HG03108 (cell line): ENCODE results near the gene AZU1.
A peak's percentile ranks its signal among the peaks of the same experiment; 100 is the strongest.

ENCODE experiments used
- ATAC-seq: cut with Tn5 transposase; IDR thresholded peaks from one replicate; pipeline ENCODE4 v1.9.1; 2021; ENCODE audit warnings: moderate library complexity; ENCODE audit not compliant: unreplicated experiment

AZU1 gene

GRCh38 chr19:796692-797527 is 30.7 kb upstream of the AZU1 start, which contains the start of gene PTBP1:
TSS of gene PTBP1 (plus strand) at chr19:797452. CDS start at chr19:797498, 46 bp downstream.
- peak; percentile 81 for ATAC-seq

GRCh38 chr19:797528-798414 is 29.9 kb upstream of the AZU1 start:
- ATAC-seq: peak; percentile 34

GRCh38 chr19:798415-799075 is 29.1 kb upstream of the AZU1 start:
- ATAC-seq: no peak

DNA sequence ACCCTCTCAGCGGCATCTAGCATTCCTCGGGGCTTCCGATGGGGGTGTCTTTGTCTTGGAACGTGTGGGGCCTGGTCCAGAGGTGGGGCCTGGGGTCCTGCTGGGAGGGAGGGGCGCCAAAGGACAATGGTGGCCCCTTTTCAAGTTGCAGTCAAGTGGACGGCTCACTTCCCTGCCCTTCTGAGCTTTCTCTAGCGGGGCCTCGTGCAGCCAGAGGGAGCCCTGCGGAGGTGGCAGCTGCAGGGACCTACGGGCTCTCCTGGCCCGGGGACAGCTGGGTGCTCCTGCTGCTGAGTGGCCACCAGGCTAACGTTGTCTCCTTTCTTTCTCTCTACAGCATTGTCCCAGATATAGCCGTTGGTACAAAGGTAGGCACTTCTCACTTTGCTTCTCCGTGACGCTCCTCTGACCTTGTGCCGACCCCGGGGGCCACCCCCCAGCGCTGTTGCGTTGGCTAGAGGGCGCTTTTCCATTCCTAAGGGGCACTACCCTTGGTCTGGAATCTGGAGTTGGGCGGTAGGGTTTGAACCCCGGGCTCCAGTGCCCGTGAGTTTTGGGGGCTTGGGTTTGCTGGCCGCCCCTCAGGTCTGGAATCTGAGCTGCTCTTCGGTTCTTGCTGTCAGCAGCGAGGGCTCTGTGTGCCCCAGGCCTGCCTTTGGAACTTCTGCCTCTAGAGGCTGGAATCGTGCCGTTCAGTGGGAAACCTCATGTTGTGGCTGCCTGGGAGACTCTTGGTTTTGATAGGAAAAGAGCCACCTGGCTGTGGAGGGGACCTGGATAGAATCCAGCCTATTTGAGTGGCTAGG is 28.4 kb upstream of the AZU1 start:
- ATAC-seq: no peak

- no peak for ATAC-seq
Observed at GRCh38 chr19:800360-801029, 27.1 kb upstream of the AZU1 start.

GRCh38 chr19:801030-801860 is 26.4 kb upstream of the AZU1 start:
- no peak for ATAC-seq

- ATAC-seq: no peak
Observed at GRCh38 chr19:801861-802497, 25.7 kb upstream of the AZU1 start.

DNA sequence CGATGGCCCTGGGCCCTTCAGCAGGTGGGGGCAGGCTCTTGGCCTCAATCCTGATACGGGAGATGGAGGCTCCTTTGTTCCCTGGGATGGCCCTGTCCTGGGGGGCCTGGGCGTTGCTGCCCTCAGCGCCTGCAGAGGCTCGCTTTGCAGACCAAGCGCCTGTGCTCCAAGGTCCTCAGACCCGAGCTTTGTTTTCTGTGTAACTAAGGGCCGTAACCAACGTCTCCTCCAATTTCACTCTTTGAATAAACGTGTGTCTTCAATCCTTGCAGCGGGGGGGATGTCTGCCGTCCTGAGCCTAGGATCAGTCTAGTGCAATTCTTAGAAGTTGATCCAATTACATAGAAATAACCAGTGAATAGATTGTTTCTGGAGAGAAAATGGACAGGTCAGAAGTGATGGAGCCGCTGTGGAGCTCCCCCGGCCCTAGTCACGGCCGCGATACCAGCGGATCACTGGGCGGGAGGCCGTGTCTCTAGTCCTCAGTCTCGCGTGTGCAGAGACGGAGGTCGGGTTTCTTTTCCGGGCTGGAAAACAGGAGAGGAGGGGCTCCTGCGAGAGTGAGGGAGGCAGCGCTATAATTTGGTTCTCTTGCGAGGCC is 25.0 kb upstream of the AZU1 start:
- ATAC-seq: no peak

DNA sequence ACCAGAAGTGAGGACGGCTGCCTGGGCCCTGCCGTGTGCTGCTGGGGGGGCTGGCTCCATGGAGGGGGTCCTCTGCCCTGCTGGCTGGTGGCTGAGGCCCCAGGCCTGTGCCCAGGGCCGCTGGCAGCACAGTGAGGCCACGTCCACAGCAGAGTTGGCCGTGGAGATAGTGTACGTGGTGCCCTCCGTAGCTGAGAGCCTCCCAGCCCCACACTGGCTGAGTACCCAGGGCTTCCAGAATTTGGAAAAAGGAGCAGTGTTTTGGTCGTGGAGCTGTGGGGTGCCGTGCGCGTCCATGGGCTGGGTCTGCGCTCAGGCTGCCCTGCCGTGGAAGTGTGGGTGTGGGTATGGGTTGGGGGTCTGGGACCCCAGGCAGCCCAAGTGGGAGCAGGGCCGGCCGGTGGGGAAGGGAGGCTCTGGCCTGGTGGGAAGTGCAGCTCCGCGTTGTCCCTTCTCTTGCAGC is 24.5 kb upstream of the AZU1 start:
- no peak for ATAC-seq

- ATAC-seq: no peak
Observed at GRCh38 chr19:803686-804418, 23.8 kb upstream of the AZU1 start.

GRCh38 chr19:804419-805165 is 23.0 kb upstream of the AZU1 start:
- no peak for ATAC-seq

DNA sequence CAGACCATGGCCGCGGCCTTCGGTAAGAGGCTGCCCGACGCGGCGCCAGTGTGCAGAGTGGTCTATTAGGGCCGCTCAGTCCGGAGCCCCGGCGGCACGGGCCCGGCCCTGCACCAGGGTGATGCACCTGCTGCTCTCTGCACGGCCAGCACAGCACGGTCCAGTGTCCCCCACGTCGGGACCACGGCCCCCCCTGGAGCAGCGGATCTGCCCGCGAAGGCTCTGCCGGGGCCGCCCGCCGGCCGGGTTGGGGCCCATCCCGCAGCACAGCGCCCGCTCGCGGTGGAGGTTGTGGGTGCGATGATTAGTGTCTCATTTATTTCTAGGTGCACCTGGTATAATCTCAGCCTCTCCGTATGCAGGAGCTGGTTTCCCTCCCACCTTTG is 22.5 kb upstream of the AZU1 start:
- no peak for ATAC-seq

- ATAC-seq: no peak
Observed at GRCh38 chr19:805600-806550, 21.8 kb upstream of the AZU1 start.

DNA sequence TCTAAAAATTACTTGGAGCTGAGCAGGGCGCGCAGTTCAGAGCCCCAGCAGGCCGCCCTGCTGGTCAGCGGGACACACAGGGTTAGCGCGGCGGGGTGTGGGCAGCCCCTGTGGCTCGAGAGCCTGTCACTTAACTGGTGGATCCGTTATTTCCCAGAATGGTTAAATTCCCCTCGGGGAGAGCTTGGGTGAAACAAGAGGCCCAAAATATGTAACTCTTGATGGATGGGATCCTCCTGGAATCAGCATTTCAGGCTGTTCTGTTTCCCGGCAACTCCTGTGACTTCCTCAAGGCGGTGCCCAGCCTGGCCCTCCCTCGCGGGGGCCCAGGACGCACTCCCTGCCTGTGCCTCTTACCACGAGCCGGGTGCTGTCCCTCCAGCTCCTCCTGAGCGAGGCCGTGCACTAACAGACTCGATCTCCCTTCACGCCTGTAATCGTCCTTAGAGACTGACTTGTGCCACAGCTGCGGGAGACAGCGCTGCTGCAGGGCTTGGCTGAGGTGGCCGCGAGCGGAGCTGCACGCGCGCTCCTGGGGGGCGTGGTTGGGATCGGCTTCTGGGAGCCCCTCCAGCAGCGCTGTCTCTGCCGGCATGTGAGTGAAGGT is 20.7 kb upstream of the AZU1 start:
- no peak for ATAC-seq
